Body of pancreas (tissue), 4 donors: ENCODE results near the gene GFM1. TPM values are rescaled to one million over a fixed set of nuclear protein-coding genes. Genes with fewer than 3 reads are reported as not detected.

Source experiments
- ATAC-seq: fragments of 150-250 bp; one replicate; pipeline ENCODE4 v1.9.1; 2016
- DNase-seq, 4 donors: peaks; one replicate each; pipeline ENCODE4 v3.0.0-alpha.2; 2019
- H3K27ac ChIP-seq, 4 donors: fragments of 200-600 bp; sonication (generic); 1 replicate in 3 of 4; 2 replicates in 1 of 4; pipeline versions ENCODE4 v1.5.1 to v1.6.1; 2016 to 2019; ENCODE audit warnings: mild to moderate bottlenecking in 1 of 4, mixed read lengths in 1 of 4, moderate library complexity in 1 of 4
- H3K27me3 ChIP-seq, 2 donors: fragments of 200-600 bp; sonication (generic); one replicate each; pipeline ENCODE4 v1.6.0; 2016; ENCODE audit warnings: mild to moderate bottlenecking in 1 of 2
- H3K36me3 ChIP-seq, 2 donors: fragments of 200-600 bp; sonication (generic); replicated peaks in 1 of 2; 2 replicates each; pipeline ENCODE4 v1.5.1; 2016; ENCODE audit warnings: low read depth in 2 of 2; ENCODE audit not compliant: insufficient read depth in 1 of 2
- H3K4me1 ChIP-seq: fragments of 200-600 bp; sonication (generic); one replicate; pipeline ENCODE4 v1.6.0; 2016
- H3K4me3 ChIP-seq, 2 donors: fragments of 200-600 bp; sonication (generic); 1 replicate in 1 of 2; 2 replicates in 1 of 2; pipeline ENCODE4 v1.5.1; 2016 to 2019
- H3K9me3 ChIP-seq, 3 donors: fragments of 200-600 bp; sonication (generic); 1 replicate in 2 of 3; 2 replicates in 1 of 3; pipeline ENCODE4 v1.5.1; 2016
- CTCF ChIP-seq, 7 experiments: fragments of 450-650 bp in 4 of 7; fragments of 200-600 bp in 3 of 7; sonication (generic) in 3 of 7; IDR thresholded peaks; one replicate each; pipeline ENCODE4 v1.5.1; 2016 to 2019; ENCODE audit warnings: antibody characterized with exemption in 7 of 7
- POLR2A ChIP-seq, 3 donors: fragments of 450-650 bp; IDR thresholded peaks; one replicate each; pipeline ENCODE4 v1.6.1; 2016; ENCODE audit warnings: antibody characterized with exemption in 3 of 3, mild to moderate bottlenecking in 2 of 3
- WGBS, 2 donors: methylation state at CpG; one replicate each; pipeline ENCODE4 v1.1.5; 2017; 5-methylcytosine and 5-hydroxymethylcytosine counted together
- intact Hi-C: fragments of 100-400 bp; cut with DNase I; formaldehyde crosslinking; loops from one replicate; pipeline ENCODE4 v1.15.1; 2023
- total RNA-seq, 2 donors: library from RNA; depleted of rRNA; stranded (reverse); fragments of >200 nt; gene quantifications; one replicate each; pipeline ENCODE4 v1.1.0, GENCODE V29; 2016

GFM1 gene
- total RNA-seq, 2 donors from 2014 or later: 25.4 to 53.7 TPM

GRCh38 chr3:158718490-158719170, 74.3 kb downstream of the GFM1 start:
- 88 to 91% methylated on average over 5 of the region's 5 CpGs for WGBS, 2 donors
- TF ChIP-seq CTCF (IDR thresholded peaks at IDR 0.05) (no peak), POLR2A (IDR thresholded peaks at IDR 0.05) (no peak)
- H3K9me3 ChIP-seq: no peaks in the 10 kb centered on the region
- no peaks in the 10 kb centered on the region for H3K27me3 ChIP-seq
- H3K4me3 ChIP-seq: no peak overlapping the region
- ATAC-seq (no peak), DNase-seq (no peak)
- H3K27ac ChIP-seq: no peak overlapping the region
- H3K36me3 ChIP-seq: no peaks in the 10 kb centered on the region
- intact Hi-C loops: no loop called here
- no peaks in the 10 kb centered on the region for H3K4me1 ChIP-seq

- Histone ChIP-seq H3K36me3 (no peaks in the 10 kb centered on the region), H3K4me1 (no peaks in the 10 kb centered on the region), H3K27ac (no peak overlapping the region), H3K4me3 (no peak overlapping the region), H3K9me3 (no peaks in the 10 kb centered on the region), H3K27me3 (no peaks in the 10 kb centered on the region)
- no peak for DNase-seq
- WGBS, 2 donors: 83 to 96% methylated on average over 1 of the region's 1 CpG
- intact Hi-C loops: no loop called here
- no peak for ATAC-seq
- TF ChIP-seq CTCF (IDR thresholded peaks at IDR 0.05) (no peak), POLR2A (IDR thresholded peaks at IDR 0.05) (no peak)
Measured at GRCh38 chr3:158722108-158722507, 77.8 kb downstream of the GFM1 start.

- Histone ChIP-seq H3K4me1 (no peaks in the 10 kb centered on the region), H3K27me3 (no peaks in the 10 kb centered on the region), H3K27ac (no peak overlapping the region), H3K36me3 (no peaks in the 10 kb centered on the region), H3K4me3 (no peak overlapping the region), H3K9me3 (no peaks in the 10 kb centered on the region)
- intact Hi-C loops: no loop called here
- DNase-seq (no peak), ATAC-seq (no peak)
- 86 to 90% methylated on average over 7 of the region's 7 CpGs for WGBS, 2 donors
- TF ChIP-seq CTCF (IDR thresholded peaks at IDR 0.05) (no peak), POLR2A (IDR thresholded peaks at IDR 0.05) (no peak)
Measured at GRCh38 chr3:158723991-158724390, 79.7 kb downstream of the GFM1 start.

GRCh38 chr3:158725348-158726011, 81.2 kb downstream of the GFM1 start:
- peak; percentile 55 for ATAC-seq

More at GRCh38 chr3:158725348-158726011, 81.2 kb downstream of the GFM1 start:
- Histone ChIP-seq H3K27me3 (no peaks in the 10 kb centered on the region), H3K4me3 (no peak overlapping the region), H3K4me1 (no peaks in the 10 kb centered on the region), H3K27ac (peak overlapping the region in 1 of 4 donors; percentile 27), H3K9me3 (no peaks in the 10 kb centered on the region), H3K36me3 (no peaks in the 10 kb centered on the region)
- intact Hi-C loops: no loop called here
- 45 to 50% methylated on average over 9 of the region's 9 CpGs for WGBS, 2 donors
- no peak for TF ChIP-seq CTCF (IDR thresholded peaks at IDR 0.05)
- TF ChIP-seq POLR2A (IDR thresholded peaks at IDR 0.05): no peak
- peak in 2 of 4 donors; percentile 29 to 54 for DNase-seq
